ENCODE measurements around the gene MTMR4.
"Not testable (repeated sequence)": the region's sequence is repeated elsewhere in the genome, so short reads cannot be mapped to it uniquely, and the experiment has no call there.

MTMR4 gene

DNA sequence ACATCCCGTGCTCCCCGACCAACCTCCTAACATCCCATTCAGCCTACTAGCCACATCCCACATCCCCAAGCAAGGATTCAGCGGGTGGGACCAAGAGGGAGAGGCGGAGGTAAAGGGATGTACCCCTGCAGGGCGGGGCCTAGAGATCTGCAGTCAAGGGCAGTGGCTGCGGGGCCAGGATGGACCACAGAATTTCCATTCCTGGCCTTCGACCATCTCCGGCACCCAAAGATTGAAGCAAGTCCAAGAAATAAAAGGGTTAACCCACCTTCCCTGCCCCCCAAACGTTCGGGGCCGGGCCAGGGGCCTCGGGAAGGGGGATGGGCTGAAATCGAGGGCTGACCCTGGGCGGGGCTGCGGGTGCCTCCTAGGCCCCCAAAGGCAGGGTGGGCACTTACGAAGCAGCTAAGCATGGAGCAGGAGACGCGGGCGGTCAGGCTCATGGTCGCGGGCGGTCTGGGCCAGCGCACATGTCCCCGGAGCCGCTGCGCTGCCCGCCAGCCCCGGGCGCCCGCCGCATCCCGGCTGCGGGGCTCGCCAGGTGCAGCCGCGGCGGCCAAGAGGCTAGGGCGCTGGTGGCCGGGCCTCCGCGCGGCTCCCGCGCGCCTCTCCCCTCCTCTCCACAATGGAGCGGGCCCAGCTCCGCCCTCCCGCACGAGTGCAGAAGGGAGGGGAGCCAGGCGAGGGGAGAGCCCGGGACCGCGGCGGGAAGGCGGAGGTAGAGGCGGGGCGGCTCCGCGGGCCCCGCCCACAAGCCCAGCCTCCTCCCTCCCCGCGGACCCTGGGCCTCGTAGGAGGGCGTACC lies at the start of gene MTMR4:
Gene MTMR4, minus strand, starts transcription at position 674 of the 805 bp plus-strand sequence. Its CDS starts 231 bp downstream, at position 443.
- no peaks in the 10 kb centered on the region for H3K27me3 ChIP-seq (ENCODE audit: control insufficient read depth, insufficient read depth, low read length)
- H3K4me1 ChIP-seq (ENCODE audit: control insufficient read depth, insufficient read depth, low read length): peaks cover 13% of the 10 kb centered on the region
- H3K9ac ChIP-seq (ENCODE audit: low read length): no peak within 1 kb of the TSS
- H3K27ac ChIP-seq (ENCODE audit: low read depth, low read length): peak within 1 kb of the TSS; percentile 57
- H3K36me3 ChIP-seq (ENCODE audit: control insufficient read depth, insufficient read depth, low read length): peaks cover 22% of the 10 kb centered on the region
- H3K4me3 ChIP-seq (ENCODE audit: low read length): peak within 1 kb of the TSS; percentile 71

DNA sequence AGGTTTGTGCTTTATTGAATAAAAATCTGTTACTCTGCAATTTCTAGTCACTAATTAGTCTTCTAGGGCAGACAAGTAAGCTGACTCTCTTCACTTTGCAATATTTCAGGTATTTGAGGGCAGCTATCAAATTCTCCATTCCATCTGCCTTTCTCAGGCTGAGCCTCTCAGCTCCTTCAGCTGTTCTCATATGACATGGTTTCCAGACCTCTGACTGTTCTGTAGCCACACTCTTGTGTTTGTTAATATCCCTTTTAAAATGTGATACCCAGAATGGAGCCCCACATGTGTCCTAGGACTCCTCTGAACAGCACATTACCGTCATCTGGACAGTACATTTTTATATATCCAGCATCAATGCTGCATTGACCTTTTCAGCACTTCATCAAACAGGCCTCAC lies 46.1 kb upstream of the MTMR4 start:
- no peak overlapping the region for H3K9ac ChIP-seq (ENCODE audit: low read length)
- no peaks in the 10 kb centered on the region for H3K4me1 ChIP-seq (ENCODE audit: control insufficient read depth, insufficient read depth, low read length)
- H3K4me3 ChIP-seq (ENCODE audit: low read length): no peak overlapping the region
- H3K36me3 ChIP-seq (ENCODE audit: control insufficient read depth, insufficient read depth, low read length): no peaks in the 10 kb centered on the region
- no peak overlapping the region for H3K27ac ChIP-seq (ENCODE audit: low read depth, low read length)
- H3K27me3 ChIP-seq (ENCODE audit: control insufficient read depth, insufficient read depth, low read length): no peaks in the 10 kb centered on the region

DNA sequence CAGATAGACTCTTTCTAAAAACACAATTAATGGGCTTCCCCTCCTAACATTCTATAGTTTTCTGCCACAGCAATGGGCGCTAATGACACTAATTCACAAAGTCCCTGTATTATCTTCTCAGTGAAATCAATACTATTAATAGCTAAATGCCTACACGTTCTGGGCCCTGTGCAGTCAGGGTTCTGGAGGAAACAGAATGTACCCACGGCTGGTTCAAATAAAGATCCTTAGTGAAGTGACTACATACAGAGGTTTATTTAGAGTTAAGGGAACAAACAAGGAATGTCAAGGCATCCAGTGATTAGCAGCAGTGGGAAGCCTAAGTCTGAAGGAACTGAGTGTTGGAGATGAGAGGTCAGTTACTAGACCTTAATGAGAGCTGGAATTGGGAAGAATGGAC lies 43.5 kb upstream of the MTMR4 start:
- Histone ChIP-seq H3K36me3 (ENCODE audit: control insufficient read depth, insufficient read depth, low read length) (no peaks in the 10 kb centered on the region), H3K9ac (ENCODE audit: low read length) (no peak overlapping the region), H3K27ac (ENCODE audit: low read depth, low read length) (no peak overlapping the region), H3K27me3 (ENCODE audit: control insufficient read depth, insufficient read depth, low read length) (no peaks in the 10 kb centered on the region), H3K4me1 (ENCODE audit: control insufficient read depth, insufficient read depth, low read length) (no peaks in the 10 kb centered on the region), H3K4me3 (ENCODE audit: low read length) (no peak overlapping the region)

DNA sequence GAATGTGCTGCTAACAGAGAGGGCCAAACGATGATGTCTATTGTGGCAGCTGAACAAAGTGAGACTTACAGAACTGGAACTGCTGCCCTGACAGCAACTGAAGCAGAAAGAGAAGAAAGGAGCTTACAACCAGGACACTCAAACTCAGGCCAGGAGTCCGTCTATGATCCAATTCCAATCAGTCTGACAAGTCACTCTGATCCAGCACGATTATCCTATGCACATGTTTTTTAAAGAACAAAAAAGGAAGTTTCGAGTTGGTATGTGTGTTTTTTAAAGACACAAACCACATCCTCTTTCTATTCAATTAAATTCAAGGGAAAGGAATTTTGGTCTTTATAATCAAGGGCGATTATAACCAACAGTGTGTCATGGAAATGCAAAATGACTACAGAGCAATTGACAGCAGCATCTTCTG lies 42.4 kb upstream of the MTMR4 start:
- Histone ChIP-seq H3K4me3 (ENCODE audit: low read length) (no peak overlapping the region), H3K27me3 (ENCODE audit: control insufficient read depth, insufficient read depth, low read length) (no peaks in the 10 kb centered on the region), H3K27ac (ENCODE audit: low read depth, low read length) (no peak overlapping the region), H3K4me1 (ENCODE audit: control insufficient read depth, insufficient read depth, low read length) (no peaks in the 10 kb centered on the region), H3K9ac (ENCODE audit: low read length) (no peak overlapping the region), H3K36me3 (ENCODE audit: control insufficient read depth, insufficient read depth, low read length) (no peaks in the 10 kb centered on the region)

DNA sequence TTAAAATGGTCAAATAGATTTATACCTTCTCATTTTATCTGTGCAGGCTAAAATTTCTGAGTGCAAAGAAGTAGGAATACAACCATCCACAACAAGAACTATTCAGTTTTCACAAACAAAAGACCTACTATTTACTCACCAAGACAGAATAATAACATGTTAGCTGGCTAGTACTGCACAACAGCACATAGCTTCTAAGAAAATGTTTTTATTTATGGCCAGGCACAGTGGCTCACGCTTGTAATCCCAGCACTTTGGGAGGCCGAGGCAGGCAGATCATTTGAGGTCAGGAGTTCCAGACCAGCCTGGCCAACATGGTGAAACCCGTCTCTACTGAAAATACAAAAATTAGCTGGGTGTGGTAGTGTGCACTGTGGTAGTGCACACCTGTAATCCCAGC lies 40.7 kb upstream of the MTMR4 start:
- H3K36me3 ChIP-seq (ENCODE audit: control insufficient read depth, insufficient read depth, low read length): not testable (repeated sequence)

DNA sequence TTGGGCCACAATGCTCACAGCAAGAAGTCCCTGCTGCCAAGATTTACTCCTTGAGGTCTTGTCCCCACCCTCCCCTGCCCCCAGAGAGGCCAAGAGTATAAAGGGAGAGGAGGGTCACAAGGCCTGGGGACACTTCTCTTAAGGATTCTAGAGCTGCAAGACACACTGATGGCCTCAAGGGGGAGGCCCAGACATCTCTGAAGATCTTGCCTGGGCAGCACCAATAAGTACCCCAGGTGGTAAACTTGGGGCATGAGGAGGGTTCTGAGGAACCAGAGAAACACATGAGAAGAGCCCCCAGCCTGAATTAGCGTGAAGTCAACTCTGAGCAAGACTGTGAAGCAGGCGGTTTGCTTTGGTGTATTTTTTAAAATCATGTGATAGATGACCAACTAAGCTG lies 26.8 kb upstream of the MTMR4 start:
- H3K4me1 ChIP-seq (ENCODE audit: control insufficient read depth, insufficient read depth, low read length): no peaks in the 10 kb centered on the region
- peaks cover 2% of the 10 kb centered on the region for H3K27me3 ChIP-seq (ENCODE audit: control insufficient read depth, insufficient read depth, low read length)
- no peak overlapping the region for H3K4me3 ChIP-seq (ENCODE audit: low read length)
- H3K36me3 ChIP-seq (ENCODE audit: control insufficient read depth, insufficient read depth, low read length): no peaks in the 10 kb centered on the region
- H3K9ac ChIP-seq (ENCODE audit: low read length): no peak overlapping the region
- H3K27ac ChIP-seq (ENCODE audit: low read depth, low read length): no peak overlapping the region

More for the DNA sequence above, 40.7 kb upstream of the MTMR4 start:
- H3K27me3 ChIP-seq (ENCODE audit: control insufficient read depth, insufficient read depth, low read length); H3K4me1 ChIP-seq (ENCODE audit: control insufficient read depth, insufficient read depth, low read length); H3K27ac ChIP-seq (ENCODE audit: low read depth, low read length); H3K4me3 ChIP-seq (ENCODE audit: low read length); H3K9ac ChIP-seq (ENCODE audit: low read length): not testable (repeated sequence)

DNA sequence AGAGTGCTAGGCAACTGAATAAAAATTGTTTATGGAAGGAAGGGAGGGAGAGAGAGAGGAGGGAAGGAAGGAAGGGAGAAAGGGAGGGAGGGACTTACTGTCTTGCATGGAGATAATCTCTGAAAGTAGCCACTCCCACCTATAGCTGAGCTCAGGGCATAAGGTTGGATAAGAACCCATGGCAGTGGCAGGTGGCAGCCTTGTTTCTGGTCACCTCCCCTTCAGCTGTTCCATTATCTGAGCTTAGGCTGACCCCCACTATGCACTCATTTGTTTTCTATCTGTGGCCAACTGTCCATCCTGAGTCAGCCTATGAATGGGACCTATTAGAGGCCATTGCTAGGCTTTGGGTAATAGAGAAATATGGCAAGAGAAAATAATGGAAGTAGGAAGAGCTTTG lies 25.3 kb upstream of the MTMR4 start:
- H3K27me3 ChIP-seq (ENCODE audit: control insufficient read depth, insufficient read depth, low read length): peaks cover 2% of the 10 kb centered on the region
- H3K9ac ChIP-seq (ENCODE audit: low read length): no peak overlapping the region
- no peaks in the 10 kb centered on the region for H3K4me1 ChIP-seq (ENCODE audit: control insufficient read depth, insufficient read depth, low read length)
- H3K4me3 ChIP-seq (ENCODE audit: low read length): no peak overlapping the region
- H3K36me3 ChIP-seq (ENCODE audit: control insufficient read depth, insufficient read depth, low read length): no peaks in the 10 kb centered on the region
- no peak overlapping the region for H3K27ac ChIP-seq (ENCODE audit: low read depth, low read length)

DNA sequence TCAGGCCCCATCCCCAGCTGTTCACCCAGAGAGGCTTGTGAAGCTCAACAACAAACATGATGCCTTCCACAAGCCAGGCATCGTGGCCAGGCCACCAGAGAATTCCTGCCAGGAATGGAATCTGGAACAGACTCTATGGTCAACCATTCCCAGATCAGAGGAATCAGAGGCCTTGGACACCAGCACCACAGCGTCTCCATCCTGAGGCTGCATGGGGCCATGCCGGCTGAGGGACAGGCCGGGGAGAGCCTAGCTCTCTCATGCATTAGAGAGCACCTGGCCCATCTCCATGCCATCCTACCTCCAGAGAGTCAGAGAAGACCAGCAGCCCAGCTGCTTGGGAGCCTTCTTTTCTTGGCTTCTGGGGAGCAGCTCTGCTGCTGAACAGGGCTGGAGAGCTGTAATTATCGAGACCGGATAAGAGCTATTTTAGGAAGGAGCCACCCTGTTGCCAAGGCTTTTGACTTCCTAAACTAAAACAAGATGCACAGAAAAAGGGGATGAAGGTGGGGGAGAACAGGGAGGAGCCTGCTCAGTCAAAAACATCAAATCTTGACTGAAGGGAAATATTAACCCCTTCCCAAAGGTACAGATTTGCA lies 24.5 kb upstream of the MTMR4 start:
- Histone ChIP-seq H3K9ac (ENCODE audit: low read length) (no peak overlapping the region), H3K4me3 (ENCODE audit: low read length) (no peak overlapping the region), H3K27me3 (ENCODE audit: control insufficient read depth, insufficient read depth, low read length) (peaks cover 2% of the 10 kb centered on the region), H3K36me3 (ENCODE audit: control insufficient read depth, insufficient read depth, low read length) (no peaks in the 10 kb centered on the region), H3K27ac (ENCODE audit: low read depth, low read length) (no peak overlapping the region), H3K4me1 (ENCODE audit: control insufficient read depth, insufficient read depth, low read length) (no peaks in the 10 kb centered on the region)

DNA sequence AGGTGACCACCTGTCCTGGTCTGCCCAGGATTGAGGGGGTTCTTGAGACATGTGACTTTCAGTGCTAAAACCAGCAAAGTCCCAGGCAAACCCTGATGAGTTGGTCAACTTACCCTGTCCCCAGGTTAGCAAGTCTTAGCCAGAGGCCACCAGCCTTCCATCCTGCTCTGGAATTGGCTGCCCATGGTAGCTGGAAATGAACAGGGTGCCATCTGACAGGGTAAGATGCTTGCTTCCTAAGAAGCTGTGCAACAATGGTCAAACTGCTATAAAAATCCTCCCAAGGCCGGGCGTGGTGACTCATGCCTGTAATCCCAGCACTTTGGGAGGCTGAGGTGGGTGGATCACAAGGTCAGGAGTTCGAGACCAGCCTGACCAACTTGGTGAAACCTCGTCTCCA lies 22.8 kb upstream of the MTMR4 start:
- no peaks in the 10 kb centered on the region for H3K27me3 ChIP-seq (ENCODE audit: control insufficient read depth, insufficient read depth, low read length)
- H3K4me3 ChIP-seq (ENCODE audit: low read length): no peak overlapping the region
- H3K4me1 ChIP-seq (ENCODE audit: control insufficient read depth, insufficient read depth, low read length): no peaks in the 10 kb centered on the region
- no peaks in the 10 kb centered on the region for H3K36me3 ChIP-seq (ENCODE audit: control insufficient read depth, insufficient read depth, low read length)
- H3K9ac ChIP-seq (ENCODE audit: low read length): no peak overlapping the region
- H3K27ac ChIP-seq (ENCODE audit: low read depth, low read length): no peak overlapping the region

DNA sequence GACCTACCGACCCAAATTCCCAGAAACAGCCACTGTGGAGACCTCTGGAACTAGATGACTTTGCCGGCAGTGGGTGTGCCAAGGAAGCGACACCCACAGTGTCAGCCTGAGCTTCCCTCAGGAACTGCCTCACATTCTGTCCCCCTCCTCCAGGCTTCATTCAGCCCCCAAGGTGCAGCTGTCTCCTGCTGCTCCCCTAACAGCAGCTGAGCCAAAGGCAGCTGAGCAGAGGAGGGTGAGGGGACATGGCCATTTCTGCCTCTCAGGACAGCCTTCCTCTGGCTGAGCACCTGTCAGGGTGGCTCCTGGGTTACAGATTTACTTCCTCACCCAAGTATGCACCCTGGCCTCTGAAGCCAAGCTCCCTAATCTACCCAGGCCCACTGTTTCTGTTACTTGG lies 22.1 kb upstream of the MTMR4 start:
- no peaks in the 10 kb centered on the region for H3K27me3 ChIP-seq (ENCODE audit: control insufficient read depth, insufficient read depth, low read length)
- no peak overlapping the region for H3K27ac ChIP-seq (ENCODE audit: low read depth, low read length)
- H3K4me3 ChIP-seq (ENCODE audit: low read length): no peak overlapping the region
- no peak overlapping the region for H3K9ac ChIP-seq (ENCODE audit: low read length)
- no peaks in the 10 kb centered on the region for H3K4me1 ChIP-seq (ENCODE audit: control insufficient read depth, insufficient read depth, low read length)
- H3K36me3 ChIP-seq (ENCODE audit: control insufficient read depth, insufficient read depth, low read length): no peaks in the 10 kb centered on the region

DNA sequence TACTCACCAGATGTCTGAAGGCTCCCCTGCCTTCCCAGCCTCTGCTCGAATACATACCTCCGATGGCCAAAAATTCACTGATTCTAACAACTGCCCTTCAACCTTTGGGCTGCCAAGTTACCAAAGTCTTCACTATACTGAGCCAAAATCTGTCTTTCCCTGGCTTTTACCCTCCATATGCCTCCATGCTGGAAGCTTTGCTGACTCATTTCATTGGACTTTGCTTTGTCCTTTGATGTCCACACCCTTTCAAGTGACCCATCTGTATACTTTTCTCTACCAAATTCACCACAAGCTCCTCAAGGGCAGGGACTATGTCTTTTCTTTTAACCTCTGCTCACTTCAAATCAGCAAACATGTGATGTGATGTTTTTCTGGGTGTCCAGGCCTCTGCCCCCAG lies 21.0 kb upstream of the MTMR4 start:
- Histone ChIP-seq H3K27me3 (ENCODE audit: control insufficient read depth, insufficient read depth, low read length) (no peaks in the 10 kb centered on the region), H3K27ac (ENCODE audit: low read depth, low read length) (no peak overlapping the region), H3K4me1 (ENCODE audit: control insufficient read depth, insufficient read depth, low read length) (no peaks in the 10 kb centered on the region), H3K4me3 (ENCODE audit: low read length) (no peak overlapping the region), H3K36me3 (ENCODE audit: control insufficient read depth, insufficient read depth, low read length) (no peaks in the 10 kb centered on the region), H3K9ac (ENCODE audit: low read length) (no peak overlapping the region)

DNA sequence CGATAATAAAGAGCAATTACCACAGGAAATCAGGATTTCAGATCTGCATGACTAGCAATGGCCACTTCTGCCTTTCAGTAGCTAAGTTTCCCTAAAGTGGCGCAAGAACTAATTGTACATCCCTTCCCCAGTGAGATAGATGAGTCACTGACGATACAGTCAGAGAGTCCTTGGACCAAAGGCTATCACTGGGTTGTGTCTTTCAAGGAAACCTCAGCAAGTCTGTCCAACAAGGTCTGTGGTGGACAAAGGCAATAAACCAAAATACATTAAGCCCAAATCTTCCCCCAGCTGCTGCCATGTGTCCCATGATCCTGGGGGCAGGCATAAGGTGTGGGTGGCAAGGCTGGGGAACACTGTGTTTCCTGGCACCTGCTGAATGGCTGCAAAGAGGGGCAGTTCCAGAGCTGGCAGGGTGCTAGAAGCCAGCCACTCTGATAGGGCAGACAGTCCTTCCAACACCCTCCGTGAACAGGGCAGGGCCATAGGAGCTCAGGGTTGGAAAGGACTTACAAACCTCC lies 20.5 kb upstream of the MTMR4 start:
- Histone ChIP-seq H3K4me3 (ENCODE audit: low read length) (no peak overlapping the region), H3K27me3 (ENCODE audit: control insufficient read depth, insufficient read depth, low read length) (no peaks in the 10 kb centered on the region), H3K9ac (ENCODE audit: low read length) (no peak overlapping the region), H3K36me3 (ENCODE audit: control insufficient read depth, insufficient read depth, low read length) (no peaks in the 10 kb centered on the region), H3K4me1 (ENCODE audit: control insufficient read depth, insufficient read depth, low read length) (no peaks in the 10 kb centered on the region), H3K27ac (ENCODE audit: low read depth, low read length) (no peak overlapping the region)

DNA sequence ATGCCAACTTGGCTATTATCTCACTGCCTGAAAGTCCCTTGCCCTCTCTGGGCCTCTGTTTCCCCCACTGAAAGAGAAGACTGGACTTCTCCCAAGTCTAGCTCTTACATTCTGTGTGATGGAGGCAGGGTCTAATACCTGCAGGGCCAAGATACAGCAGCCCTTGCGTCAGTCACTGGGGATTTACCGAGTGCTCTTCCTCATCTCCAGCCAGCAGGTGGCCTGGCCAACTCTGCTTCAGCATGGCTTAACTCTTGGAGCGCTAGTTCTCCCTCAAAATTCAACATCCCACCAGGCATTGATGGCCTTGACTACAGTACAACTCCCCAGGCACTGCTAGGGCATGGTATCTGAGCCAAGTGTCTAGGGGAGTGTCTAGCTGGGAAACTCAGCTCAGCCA lies 19.9 kb upstream of the MTMR4 start:
- H3K4me1 ChIP-seq (ENCODE audit: control insufficient read depth, insufficient read depth, low read length): no peaks in the 10 kb centered on the region
- no peaks in the 10 kb centered on the region for H3K36me3 ChIP-seq (ENCODE audit: control insufficient read depth, insufficient read depth, low read length)
- H3K9ac ChIP-seq (ENCODE audit: low read length): no peak overlapping the region
- H3K27me3 ChIP-seq (ENCODE audit: control insufficient read depth, insufficient read depth, low read length): no peaks in the 10 kb centered on the region
- H3K27ac ChIP-seq (ENCODE audit: low read depth, low read length): no peak overlapping the region
- H3K4me3 ChIP-seq (ENCODE audit: low read length): no peak overlapping the region
